Pancreas (tissue), 10 donors: ENCODE results near the gene TMEM81. TPM values are rescaled to one million over a fixed set of nuclear protein-coding genes. Genes with fewer than 3 reads are reported as not detected.

ENCODE experiments used
- ATAC-seq, 4 donors: fragments of 200-7000 bp; cut with Tn5 transposase; one replicate each; pipeline versions ENCODE4 v1.8.0 to v1.9.1; 2020; ENCODE audit warnings: mild to moderate bottlenecking in 4 of 4, moderate library complexity in 4 of 4
- DNase-seq, 6 donors: peaks; one replicate each; pipeline ENCODE4 v3.0.0-alpha.2; 2020
- FAIRE-seq: peaks from 2 replicates; lab custom pipeline; 2012; peaks lifted over from hg19 to GRCh38; lab: Jason Lieb, UNC
- H3K27ac ChIP-seq, 4 donors: fragments of 200-600 bp; sonication (generic); 1 replicate in 3 of 4; 2 replicates in 1 of 4; pipeline versions ENCODE4 v1.5.0 to v1.8.0; 2020
- H3K27me3 ChIP-seq, 4 donors: fragments of 200-600 bp; one replicate each; pipeline ENCODE4 v1.8.0; 2021
- H3K36me3 ChIP-seq, 3 donors: fragments of 200-600 bp; sonication (generic) in 1 of 3; one replicate each; pipeline versions ENCODE4 v1.5.0 to v1.8.0; 2020 to 2021
- H3K4me1 ChIP-seq, 3 donors: fragments of 200-600 bp; one replicate each; pipeline ENCODE4 v1.8.0; 2021
- H3K4me3 ChIP-seq, 4 donors: fragments of 200-600 bp; sonication (generic) in 2 of 4; one replicate each; pipeline versions ENCODE4 v1.5.0 to v1.8.0; 2020 to 2021
- H3K9me3 ChIP-seq, 4 donors: fragments of 200-600 bp; one replicate each; pipeline ENCODE4 v1.8.0; 2021
- CTCF ChIP-seq, 4 donors: fragments of 200-600 bp; sonication (generic) in 3 of 4; IDR thresholded peaks; one replicate each; pipeline versions ENCODE4 v1.5.0 to v1.8.0; 2021; ENCODE audit warnings: antibody characterized with exemption in 4 of 4
- WGBS, 2 donors: extraction: QIAGEN DNeasy Blood & Tissue Kit; methylation state at CpG; one replicate each; pipeline ENCODE4 v1.1.7; 2013; 5-methylcytosine and 5-hydroxymethylcytosine counted together
- intact Hi-C, 3 donors: fragments of 100-400 bp; cut with DNase I; formaldehyde crosslinking; loops; one replicate each; pipeline versions ENCODE4 v1.11.1 to v1.14.2; 2022
- polyA plus RNA-seq, 2 donors: library from polyadenylated mRNA; stranded (reverse); fragments of 200-250 nt; gene quantifications; one replicate each; pipeline ENCODE4 v1.2.3, GENCODE V29; 2013
- total RNA-seq, 6 donors: library from RNA; stranded (reverse); fragmentation: NEBNext Ultra II Directional in 4 of 6; extraction: Animal tissue kit (Norgen Biotek cat#: 25700) in 4 of 6; gene quantifications; one replicate each; pipeline versions ENCODE4 v1.2.1 to v1.2.4, GENCODE V29; 2021 to 2023
- donor health status: healthy with polysubstance abuse.
- donor health status: DM: no; HTN: no; CAD: no; lungs with moderate emphysema.
- donor health status: DM: no; HTN: no; CAD: no.
- donor health status: control.
- donor health status: control.
- donor health status: Bipolar disorder and iron deficiency.
- donor health status: DM: yes; HTN: yes; CAD: no.
- donor health status: DM: no; HTN: no; CAD: no.
- donor health status: DM: no; HTN: no; CAD: no.
- donor health status: DM: yes; HTN: yes; CAD: no.

TMEM81 gene
- total and polyA plus RNA-seq, 8 donors = 0.67 to 2.5 (median 1.2) TPM

DNA sequence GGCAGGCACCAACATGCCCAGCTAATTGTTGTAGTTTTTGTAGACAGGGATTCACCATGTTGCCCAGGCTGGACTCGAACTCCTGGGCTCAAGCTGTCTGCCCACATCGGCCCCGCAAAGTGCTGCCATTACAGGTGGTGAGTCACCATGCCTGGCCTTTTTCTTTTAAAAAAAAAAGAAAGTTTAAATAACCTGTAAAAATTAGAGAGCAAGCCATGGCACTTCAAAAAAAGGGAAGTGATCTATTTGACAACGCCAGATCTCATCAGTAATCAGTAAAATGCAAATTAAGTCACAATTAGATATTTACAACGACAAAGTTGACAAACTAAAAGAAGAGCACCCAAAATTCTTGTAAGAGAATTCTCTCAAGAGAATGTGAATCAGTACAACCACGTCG lies 40.5 kb upstream of the TMEM81 start:
- TF ChIP-seq CTCF (IDR thresholded peaks at IDR 0.05) = no peak
- H3K4me1 ChIP-seq = peaks cover 0 to 18% (median 10%) of the 10 kb centered on the region in 3 donors
- ATAC-seq (no peak), DNase-seq (no peak), FAIRE-seq (no peak)
- intact Hi-C loops = loop anchor here in 1 of 3 donors (10.0 kb wide), 1 partner anchor 90 kb away; the partner anchor contains the start of gene DSTYK
- no peaks in the 10 kb centered on the region for H3K36me3 ChIP-seq
- H3K27me3 ChIP-seq = no peaks in the 10 kb centered on the region
- H3K27ac ChIP-seq = no peak overlapping the region
- 74 to 82% methylated on average over 7 of the region's 7 CpGs for WGBS, 2 donors
- no peaks in the 10 kb centered on the region for H3K9me3 ChIP-seq
- H3K4me3 ChIP-seq = no peak overlapping the region

- ATAC-seq = peak; percentile 8 to 20 (median 16)
- no peak for TF ChIP-seq CTCF (IDR thresholded peaks at IDR 0.05)
- Histone ChIP-seq H3K4me1 (peaks cover 0 to 18% (median 10%) of the 10 kb centered on the region in 3 donors), H3K36me3 (no peaks in the 10 kb centered on the region), H3K9me3 (no peaks in the 10 kb centered on the region), H3K27ac (peak overlapping the region; percentile 93 to 97 (median 94)), H3K27me3 (no peaks in the 10 kb centered on the region), H3K4me3 (peak overlapping the region; percentile 13 to 88 (median 76))
- intact Hi-C loops = loop anchor here in 1 of 3 donors (10.0 kb wide), 1 partner anchor 92 kb away; the partner anchor contains the start of gene DSTYK
- DNase-seq = no peak
- FAIRE-seq = no peak
- 12 to 17% methylated on average over 9 of the region's 9 CpGs for WGBS, 2 donors
Measured at GRCh38 chr1:205122489-205122882, 38.2 kb upstream of the TMEM81 start.

DNA sequence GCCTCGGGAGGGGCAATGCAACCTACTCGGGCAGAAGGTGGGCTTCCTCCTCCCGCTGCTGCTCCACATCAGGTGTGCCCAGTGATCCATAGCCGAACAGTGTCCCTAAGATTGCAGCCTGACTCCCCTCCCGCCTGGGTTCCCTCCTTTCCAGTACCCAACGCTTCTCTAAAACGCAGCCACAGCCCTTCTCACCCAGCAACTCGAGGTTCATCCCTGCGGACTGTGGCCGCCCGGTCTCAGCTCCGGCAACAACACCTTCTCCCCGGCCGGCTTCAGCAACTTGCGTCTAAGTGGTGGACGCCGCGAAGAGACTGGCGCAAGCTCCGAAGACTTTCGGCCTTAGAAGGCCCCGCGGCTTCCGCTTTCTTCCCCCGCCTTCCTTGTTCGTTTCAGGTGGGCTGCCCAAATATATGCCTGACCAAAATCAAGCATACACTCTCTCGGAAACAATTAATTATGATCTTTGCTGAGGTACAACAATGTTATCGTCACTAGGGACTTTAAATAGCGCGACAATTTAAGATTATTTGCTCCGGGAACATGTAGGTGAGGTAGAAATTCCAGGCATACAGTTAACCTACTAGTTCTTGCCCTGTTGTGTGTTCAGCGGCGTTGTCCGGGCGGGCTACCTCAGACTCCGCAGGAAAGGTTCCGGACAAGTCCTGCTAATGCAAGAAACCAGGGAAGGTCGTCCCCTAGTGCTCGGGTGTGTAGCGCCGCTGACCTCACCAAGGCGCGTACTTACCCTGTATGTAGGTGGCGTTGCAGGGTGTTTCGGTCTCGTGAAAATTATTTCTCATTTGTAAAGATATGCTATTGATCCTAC lies 37.6 kb upstream of the TMEM81 start, which contains the start of gene RBBP5:
Gene RBBP5 (minus strand): TSS at position 319 of the 829 bp plus-strand sequence. CDS start 105 bp downstream, at position 214.
- peak; percentile 86 to 96 (median 94) for DNase-seq
- H3K36me3 ChIP-seq = no peaks in the 10 kb centered on the region
- H3K4me3 ChIP-seq = peak within 1 kb of the TSS; percentile 72 to 88 (median 77)
- no peaks in the 10 kb centered on the region for H3K27me3 ChIP-seq
- H3K9me3 ChIP-seq = no peaks in the 10 kb centered on the region
- peak; percentile 99 for ATAC-seq
- peak within 1 kb of the TSS; percentile 93 to 97 (median 94) for H3K27ac ChIP-seq
- peak; percentile 59 for FAIRE-seq
- TF ChIP-seq CTCF (IDR thresholded peaks at IDR 0.05) = peak; percentile 17 to 48 (median 33)
- peaks cover 0 to 18% (median 10%) of the 10 kb centered on the region in 3 donors for H3K4me1 ChIP-seq
- WGBS, 2 donors = 0% methylated on average over 46 of the region's 46 CpGs
- intact Hi-C loops = loop anchor here in 1 of 3 donors (10.0 kb wide), 1 partner anchor 93 kb away; the partner anchor contains the start of gene DSTYK

- H3K27ac ChIP-seq = no peak overlapping the region
- peaks cover 0 to 18% (median 10%) of the 10 kb centered on the region in 3 donors for H3K4me1 ChIP-seq
- TF ChIP-seq CTCF (IDR thresholded peaks at IDR 0.05) = no peak
- FAIRE-seq (no peak), ATAC-seq (no peak), DNase-seq (no peak)
- no peaks in the 10 kb centered on the region for H3K27me3 ChIP-seq
- intact Hi-C loops = loop anchor here in 1 of 3 donors (10.0 kb wide), 1 partner anchor 126 kb away; no protein-coding TSS in a partner anchor
- WGBS, 2 donors = 59 to 61% methylated on average over 2 of the region's 2 CpGs
- no peak overlapping the region for H3K4me3 ChIP-seq
- H3K9me3 ChIP-seq = no peaks in the 10 kb centered on the region
- H3K36me3 ChIP-seq = peaks cover 0 to 11% (median 0%) of the 10 kb centered on the region in 3 donors
Measured at GRCh38 chr1:205118752-205119151, 34.5 kb upstream of the TMEM81 start.
